Activated naive CD8-positive, alpha-beta T cell treated with anti-CD3 and anti-CD28 coated beads, Interleukin-2, amount 50 U/mL, for 16 hours (primary cell): ENCODE results near the gene DAGLA.
"Not testable (repeated sequence)": the region's sequence is repeated elsewhere in the genome, so short reads cannot be mapped to it uniquely, and the experiment has no call there.

Experiments
- DNase-seq: peaks from one replicate; pipeline ENCODE4 v3.0.0-alpha.2; 2020; ENCODE audit warnings: low read depth, low spot score

Gene DAGLA

DNA sequence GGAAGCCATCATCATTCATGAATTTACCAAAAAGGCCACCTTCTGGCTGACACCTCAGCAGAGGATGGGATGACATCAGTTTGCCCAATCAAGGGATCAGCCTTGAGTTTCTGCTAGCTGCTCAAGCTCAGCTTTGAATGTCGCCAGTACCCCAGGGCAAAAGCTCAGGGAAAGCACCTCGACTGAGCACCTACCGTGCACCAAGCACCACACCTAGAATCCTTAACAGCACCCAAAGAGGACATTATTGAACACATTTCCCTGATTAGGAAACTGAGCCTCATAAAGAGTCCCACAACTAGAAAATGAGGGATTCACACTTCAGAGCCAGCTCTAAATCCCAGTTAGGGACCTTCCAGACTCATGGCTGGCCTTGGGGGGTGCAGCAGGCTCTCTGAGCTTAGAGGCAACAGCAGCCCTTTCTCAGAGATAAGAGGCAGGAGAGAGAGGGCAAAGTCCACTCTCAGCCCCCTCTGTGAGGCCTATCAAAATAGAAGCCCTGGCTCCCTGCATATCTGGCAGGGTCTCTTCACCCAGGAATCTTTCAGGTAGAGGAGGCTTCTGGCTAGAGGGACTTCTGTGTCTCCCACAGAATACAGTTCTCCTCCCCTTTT, 13.4 kb upstream of the DAGLA start:
- DNase-seq, result no peak

- no peak for DNase-seq
Measured at GRCh38 chr11:61667684-61668305, 12.4 kb upstream of the DAGLA start.

GRCh38 chr11:61669417-61669816, 10.8 kb upstream of the DAGLA start:
- DNase-seq, result no peak

- DNase-seq, result no peak
Measured at GRCh38 chr11:61670626-61671025, 9.6 kb upstream of the DAGLA start.

- DNase-seq, result no peak
Measured at GRCh38 chr11:61671527-61671926, 8.7 kb upstream of the DAGLA start.

- DNase-seq, result not testable (repeated sequence)
Measured at GRCh38 chr11:61673946-61674467, 6.2 kb upstream of the DAGLA start.

GRCh38 chr11:61675826-61676225, 4.4 kb upstream of the DAGLA start:
- DNase-seq, result no peak

DNA sequence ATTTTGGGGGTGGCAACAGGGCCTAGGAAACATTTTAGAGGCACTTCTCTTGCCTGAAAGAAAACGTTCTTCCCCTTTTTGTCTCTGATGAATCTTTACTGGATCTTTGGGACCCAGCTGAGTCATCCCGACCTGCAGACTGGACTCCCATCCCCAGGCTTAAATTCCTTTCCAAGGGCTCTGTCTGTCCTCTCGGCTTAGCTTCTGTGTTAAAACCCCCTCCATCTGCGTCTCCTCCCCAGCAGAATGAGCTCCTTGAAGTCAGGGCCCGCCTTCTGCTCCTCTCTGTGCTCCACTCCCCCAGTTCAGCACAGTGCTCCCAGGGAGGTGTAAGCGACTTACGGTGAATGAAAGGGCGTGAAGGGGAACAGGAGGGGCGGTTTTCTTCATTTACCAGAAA, 895 bp upstream of the DAGLA start:
- DNase-seq, result no peak

- DNase-seq, result no peak
Measured at GRCh38 chr11:61680622-61681221, 531 bp downstream of the DAGLA start.

DNA sequence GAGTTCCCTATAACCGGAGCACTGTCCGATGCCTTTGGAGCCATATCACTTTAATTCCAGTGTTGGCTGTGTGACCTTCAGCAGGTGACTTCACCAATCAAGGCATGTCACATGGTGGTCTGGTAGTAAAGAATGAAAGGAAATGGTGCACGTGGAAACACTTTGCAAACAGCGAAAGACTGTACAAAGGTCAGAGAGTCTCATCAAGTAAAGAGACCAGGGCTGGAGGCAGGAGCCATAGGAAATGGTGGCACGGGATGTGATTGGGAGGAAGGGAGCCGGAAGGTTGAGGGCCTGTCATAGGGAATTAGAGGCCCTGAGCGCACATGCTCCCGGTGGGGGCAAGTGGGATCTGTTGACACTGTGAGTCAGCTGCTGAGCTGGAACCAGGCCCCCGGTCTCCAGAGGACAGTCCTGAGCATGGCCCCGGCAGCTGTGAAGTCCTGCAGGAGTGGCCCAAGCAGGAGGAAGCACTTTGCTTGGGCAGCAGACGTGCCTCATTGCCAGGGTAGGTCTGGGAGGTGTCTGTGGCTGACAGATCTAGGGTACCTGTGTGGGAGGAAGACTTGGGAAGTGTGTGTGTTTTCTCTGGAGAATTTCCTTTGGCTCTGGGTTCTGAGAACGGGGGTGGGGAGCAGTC, 2.0 kb downstream of the DAGLA start:
- DNase-seq, result no peak

GRCh38 chr11:61682906-61683675, 2.9 kb downstream of the DAGLA start:
- DNase-seq, result no peak

DNA sequence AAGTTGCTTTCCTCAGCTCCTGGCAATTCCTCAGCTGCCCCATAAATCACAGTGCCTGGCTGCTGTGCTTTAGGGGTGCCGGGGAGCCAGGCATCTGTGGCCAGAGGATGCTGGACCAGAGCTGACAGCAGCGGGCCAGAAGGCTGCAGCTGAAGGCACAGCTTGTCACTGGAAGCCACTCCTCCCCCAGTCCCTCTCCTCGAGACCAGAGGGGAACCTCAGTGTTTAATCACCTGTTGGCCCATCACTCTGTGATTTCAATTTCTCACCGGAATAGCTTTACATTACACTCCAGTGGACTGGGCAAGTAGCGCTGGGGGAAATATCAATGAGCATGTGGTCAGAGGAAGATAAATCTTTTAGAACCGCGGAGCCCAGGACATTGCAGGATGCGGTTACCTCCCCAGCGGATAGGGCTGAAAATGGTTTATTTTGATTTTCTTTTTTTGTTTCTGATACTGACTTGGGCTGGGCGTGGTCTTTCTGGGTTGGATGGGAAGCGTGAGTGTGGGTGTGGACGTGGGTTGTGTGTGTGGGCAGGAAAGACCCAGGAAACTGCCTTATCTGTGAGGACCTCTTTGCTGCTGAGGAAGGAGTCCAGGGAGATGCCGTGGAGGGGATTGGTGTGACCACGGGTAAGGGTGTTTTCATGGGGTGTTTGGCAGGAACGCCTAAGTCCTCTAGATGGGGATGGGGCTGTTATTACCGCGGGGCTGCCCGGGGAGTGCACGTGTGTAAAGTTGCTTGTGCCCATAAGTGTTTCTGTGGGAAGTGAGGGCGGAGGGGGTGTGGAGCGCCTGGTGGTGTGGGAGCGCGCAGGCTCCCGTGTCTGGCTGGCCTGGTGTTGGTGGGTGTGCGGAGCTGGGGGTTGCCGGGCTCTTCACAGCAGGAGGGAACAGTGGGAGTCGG, 4.0 kb downstream of the DAGLA start:
- DNase-seq, result no peak

DNA sequence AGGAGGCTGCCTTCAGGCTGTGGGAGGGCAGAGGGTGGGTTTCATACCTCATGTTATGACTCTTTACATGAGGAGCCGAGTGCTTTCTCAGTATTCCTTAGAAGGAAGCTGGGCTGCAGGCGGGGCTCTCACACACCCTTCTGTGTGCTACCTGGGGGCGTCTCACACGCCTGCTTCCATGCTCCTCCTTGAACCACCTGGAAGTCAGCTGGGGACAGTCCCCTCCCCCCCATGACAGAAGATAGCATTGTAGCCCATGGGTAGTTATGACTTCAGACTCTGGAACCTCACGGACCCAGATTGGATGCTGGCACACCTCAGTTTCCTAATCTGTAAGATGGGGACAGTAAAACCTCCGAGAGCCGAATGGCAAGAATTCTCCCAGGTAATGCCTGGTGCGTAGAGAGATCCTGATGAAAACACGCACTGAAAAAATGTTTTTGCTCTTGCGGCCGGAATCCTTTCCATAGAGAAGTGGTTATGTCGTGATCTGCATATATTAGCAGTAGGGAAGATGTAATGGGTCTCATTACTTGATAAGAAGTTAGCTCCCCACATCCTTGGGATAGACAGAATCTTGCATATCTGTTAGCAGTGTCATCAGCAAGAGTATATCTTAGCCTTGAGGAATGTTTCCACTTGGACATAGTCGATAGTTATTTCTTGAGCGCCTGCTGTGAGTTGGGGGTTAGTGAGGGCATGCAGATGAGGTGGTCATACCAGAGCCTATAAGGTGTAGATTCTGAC, 4.9 kb downstream of the DAGLA start:
- DNase-seq, result no peak

GRCh38 chr11:61685617-61685967, 5.4 kb downstream of the DAGLA start:
- no peak for DNase-seq

- no peak for DNase-seq
Measured at GRCh38 chr11:61686066-61686465, 5.9 kb downstream of the DAGLA start.

DNA sequence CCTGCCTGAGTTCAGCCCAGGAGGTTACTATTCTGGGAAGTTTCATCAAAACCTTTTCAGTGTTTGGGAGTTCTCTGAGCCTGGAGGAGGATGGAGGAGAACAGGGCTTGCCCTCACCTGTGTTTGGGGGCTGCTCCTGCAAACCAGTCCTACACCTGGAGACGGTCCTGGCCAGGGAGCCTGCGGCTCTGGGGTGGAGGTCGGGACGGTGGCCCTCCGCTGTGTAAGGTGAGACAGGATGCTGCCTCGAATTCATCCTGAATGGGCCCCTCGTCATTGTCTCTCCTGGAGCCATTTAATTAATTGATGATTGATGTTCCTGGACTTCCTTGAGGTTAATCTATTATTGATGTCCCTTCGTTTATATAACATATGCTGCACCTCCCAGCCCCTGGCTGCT, 6.3 kb downstream of the DAGLA start:
- DNase-seq, result no peak

- DNase-seq, result no peak
Measured at GRCh38 chr11:61687420-61687819, 7.2 kb downstream of the DAGLA start.

GRCh38 chr11:61688365-61689163, 8.4 kb downstream of the DAGLA start:
- DNase-seq, result no peak

DNA sequence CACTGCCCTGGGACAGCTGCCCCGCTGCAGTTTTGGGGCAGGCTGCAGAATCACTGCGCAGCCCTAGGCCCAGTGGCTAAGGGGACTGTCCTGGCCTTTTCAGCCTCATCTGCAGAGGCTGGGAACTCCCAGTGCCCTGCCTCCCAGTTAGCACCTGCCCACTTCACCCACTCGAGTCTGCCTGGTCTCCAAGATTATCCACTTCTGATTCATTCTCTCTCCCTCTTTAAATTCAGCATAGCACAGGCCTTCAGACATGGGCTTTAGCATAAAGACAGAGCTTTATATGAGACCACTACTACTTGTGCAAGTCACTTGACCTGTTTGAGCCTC, 8.9 kb downstream of the DAGLA start:
- DNase-seq, result no peak
